ENCODE results near the gene ACVR2A.

The ACVR2A gene

DNA sequence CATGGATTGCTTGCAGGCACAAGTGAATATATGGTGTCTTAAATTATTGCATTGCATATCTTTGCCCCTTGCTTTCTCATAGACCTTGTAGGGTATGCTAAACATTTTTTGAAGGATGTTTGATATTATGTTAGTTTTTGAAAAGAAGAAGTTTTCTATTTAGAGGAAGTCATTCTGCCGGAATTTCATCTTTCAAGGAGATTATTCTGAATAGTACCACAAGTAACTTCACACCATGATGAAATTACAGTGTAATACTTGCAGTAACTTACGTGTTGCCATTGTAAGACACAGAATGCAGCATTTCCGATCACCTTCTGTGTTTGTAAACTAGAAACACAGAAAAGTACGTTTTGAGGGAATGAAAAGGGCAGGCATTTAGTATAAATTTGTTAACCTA is 71.9 kb downstream of the ACVR2A start:
- DNase-seq (ENCODE audit: low read depth, low spot score), result no peak

GRCh38 chr2:147917161-147917560 is 72.3 kb downstream of the ACVR2A start:
- H3K27ac ChIP-seq, result no peak overlapping the region
- DNase-seq (ENCODE audit: low read depth, low spot score), result no peak

More for the DNA sequence above, 71.9 kb downstream of the ACVR2A start:
- no peak overlapping the region for H3K27ac ChIP-seq

DNA sequence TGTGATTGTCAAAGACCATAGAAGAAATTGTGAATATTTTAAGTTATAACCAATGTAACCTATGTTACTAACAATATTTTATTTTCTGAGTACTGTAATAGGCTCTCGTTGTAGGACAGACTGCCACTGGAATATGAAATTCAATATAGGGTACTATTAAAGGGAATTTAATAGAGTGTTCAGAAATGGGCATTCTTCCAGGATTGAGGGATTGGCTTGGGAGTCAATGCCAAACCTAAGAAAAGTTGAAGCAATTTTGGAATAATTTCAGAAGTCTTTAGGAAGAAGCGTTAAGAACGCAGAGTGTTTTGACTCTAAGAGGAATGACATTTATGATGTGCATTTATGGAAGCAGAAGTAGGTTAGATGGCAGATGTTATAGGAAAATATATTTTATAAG is 79.0 kb downstream of the ACVR2A start:
- DNase-seq (ENCODE audit: low read depth, low spot score), result no peak

GRCh38 chr2:147924647-147925046 is 79.8 kb downstream of the ACVR2A start:
- no peak overlapping the region for H3K27ac ChIP-seq
- no peak for DNase-seq (ENCODE audit: low read depth, low spot score)

More for the DNA sequence above, 79.0 kb downstream of the ACVR2A start:
- no peak overlapping the region for H3K27ac ChIP-seq

DNA sequence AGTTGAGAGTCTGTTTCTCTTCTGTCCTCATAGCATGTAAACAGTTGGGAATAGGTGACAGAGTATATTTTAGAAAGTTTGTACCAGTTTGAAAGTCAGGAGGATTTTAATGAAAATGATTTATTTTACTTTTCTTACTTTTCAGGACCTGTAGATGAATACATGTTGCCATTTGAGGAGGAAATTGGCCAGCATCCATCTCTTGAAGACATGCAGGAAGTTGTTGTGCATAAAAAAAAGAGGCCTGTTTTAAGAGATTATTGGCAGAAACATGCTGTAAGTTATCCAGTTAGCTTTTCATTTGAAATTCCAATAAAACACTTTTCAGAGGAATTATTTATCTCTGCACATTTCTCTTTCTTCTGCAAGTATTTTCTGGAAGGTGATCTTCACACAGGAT is 81.1 kb downstream of the ACVR2A start:
- no peak for DNase-seq (ENCODE audit: low read depth, low spot score)
- no peak overlapping the region for H3K27ac ChIP-seq

DNA sequence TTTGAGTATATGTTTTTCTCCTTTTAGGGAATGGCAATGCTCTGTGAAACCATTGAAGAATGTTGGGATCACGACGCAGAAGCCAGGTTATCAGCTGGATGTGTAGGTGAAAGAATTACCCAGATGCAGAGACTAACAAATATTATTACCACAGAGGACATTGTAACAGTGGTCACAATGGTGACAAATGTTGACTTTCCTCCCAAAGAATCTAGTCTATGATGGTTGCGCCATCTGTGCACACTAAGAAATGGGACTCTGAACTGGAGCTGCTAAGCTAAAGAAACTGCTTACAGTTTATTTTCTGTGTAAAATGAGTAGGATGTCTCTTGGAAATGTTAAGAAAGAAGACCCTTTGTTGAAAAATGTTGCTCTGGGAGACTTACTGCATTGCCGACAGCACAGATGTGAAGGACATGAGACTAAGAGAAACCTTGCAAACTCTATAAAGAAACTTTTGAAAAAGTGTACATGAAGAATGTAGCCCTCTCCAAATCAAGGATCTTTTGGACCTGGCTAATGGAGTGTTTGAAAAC is 82.3 kb downstream of the ACVR2A start:
- no peak overlapping the region for H3K27ac ChIP-seq
- no peak for DNase-seq (ENCODE audit: low read depth, low spot score)

DNA sequence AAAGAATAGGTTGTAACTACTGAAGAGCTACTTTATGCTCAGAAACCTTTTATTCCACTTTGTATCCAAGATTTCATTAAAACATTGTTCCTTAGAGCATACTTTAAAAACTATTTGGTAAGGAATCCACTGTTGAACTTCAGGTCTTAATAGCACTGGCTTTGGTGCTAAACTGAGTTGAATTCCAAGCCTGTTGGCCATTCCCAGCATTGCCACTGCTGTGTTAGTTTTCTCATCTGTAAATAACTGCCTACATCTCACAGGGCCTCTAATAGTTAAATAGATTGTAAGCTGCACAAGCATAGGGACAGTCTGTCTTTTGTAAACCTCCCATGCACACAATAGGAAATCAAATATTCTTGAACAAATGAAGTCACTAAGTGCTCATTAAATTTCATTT is 89.1 kb downstream of the ACVR2A start:
- no peak for DNase-seq (ENCODE audit: low read depth, low spot score)

DNA sequence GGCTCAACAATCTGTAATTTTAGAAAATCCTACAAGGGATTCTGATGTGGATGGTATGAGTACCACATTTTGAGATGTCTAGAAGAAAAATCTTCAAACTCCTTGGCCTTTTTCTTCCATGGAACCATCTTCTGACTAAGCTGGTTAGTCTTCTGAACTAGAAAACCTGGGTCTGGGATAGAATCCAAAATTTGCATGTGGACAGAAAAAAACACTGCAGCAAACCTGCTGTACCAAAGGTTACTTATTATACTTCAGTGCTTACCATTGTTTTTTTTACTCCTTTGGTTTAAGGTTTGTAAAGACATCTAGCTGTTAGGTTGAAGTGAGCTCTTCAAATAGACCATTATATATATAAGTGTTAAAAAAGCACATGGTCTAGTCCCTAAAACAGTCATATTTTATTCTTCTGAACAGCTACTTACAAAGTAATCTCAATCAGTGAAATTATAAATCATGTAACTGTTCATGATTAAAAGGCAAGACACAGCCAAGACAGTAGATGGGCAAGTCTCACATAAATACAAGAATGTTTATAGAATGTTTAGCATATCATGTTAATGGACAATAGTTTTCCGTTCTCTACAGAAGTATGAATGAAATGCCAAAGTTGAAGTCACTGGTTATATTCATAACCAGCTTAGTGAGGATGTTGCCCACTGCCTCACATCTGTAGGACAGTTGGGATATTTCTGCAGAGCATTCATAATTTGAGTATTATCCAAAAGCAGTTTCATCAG is 90.2 kb downstream of the ACVR2A start:
- DNase-seq (ENCODE audit: low read depth, low spot score), result no peak
- H3K27ac ChIP-seq, result no peak overlapping the region

More for the DNA sequence above, 89.1 kb downstream of the ACVR2A start:
- H3K27ac ChIP-seq, result no peak overlapping the region

DNA sequence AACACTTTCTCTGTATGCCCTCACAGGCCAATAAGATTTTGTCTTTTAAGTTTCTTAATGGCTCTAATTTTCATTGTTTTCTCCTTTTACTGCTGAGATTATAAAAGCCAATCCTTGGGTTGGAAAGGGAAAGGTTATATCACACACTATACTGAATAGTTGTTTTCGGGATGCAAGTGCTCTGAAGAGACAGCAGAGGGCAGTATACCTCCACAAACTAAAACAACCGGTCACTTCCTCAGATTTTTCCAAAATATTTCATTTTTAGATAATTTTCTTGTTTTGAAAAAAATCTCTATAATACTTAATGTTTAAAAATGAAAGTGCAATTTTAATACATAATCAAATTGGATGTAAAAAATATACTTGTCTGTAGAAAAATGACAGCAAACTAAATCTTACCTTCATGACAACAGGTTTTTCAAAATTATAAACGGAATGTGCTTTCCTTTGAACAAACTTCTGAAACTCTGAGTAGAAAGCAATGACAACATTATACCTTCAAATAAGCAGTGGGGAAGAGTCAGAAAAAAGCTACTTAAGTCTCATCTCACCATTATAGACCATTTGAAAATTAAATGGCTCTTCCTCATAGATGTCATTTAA is 93.0 kb downstream of the ACVR2A start:
- no peak overlapping the region for H3K27ac ChIP-seq
- DNase-seq (ENCODE audit: low read depth, low spot score), result no peak

DNA sequence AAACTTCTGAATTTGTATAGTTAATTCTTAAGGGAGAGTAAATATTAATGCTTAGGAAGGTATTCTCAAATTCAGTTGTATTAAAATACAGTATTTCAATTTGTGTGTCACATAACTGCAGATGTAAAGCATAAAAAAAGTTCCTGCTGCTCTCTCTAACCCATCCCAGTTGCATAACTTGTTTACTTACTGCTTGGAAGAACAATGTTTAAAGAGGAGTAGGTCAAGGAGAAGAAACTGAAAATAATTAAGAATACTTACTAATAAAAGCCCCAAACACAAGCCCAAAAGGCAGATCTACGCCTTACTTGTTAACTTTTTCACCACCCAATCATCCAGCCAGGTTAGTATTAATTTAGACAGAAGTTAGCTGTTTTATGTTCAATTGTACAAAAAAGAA is 94.5 kb downstream of the ACVR2A start:
- H3K27ac ChIP-seq, result no peak overlapping the region

DNA sequence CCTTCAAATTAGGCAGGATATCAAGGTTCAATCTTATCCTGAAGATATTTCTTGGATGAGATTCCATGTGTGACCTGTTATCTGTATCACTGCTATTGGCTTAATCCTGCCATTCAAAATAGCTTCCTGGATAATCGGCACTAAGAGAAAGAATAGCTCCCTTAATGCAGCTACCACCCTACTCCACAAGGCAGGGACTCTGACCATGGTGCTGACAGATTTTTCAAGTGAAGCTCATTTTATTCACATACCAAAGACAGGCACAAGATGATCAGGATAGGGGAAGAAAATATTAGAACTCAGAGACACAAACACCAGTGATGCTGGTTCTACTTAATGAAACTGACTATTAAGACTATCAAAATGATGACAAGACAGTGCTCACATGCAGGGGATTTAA is 100.8 kb downstream of the ACVR2A start:
- no peak overlapping the region for H3K27ac ChIP-seq
- DNase-seq (ENCODE audit: low read depth, low spot score), result no peak

More for the DNA sequence above, 94.5 kb downstream of the ACVR2A start:
- DNase-seq (ENCODE audit: low read depth, low spot score), result no peak

DNA sequence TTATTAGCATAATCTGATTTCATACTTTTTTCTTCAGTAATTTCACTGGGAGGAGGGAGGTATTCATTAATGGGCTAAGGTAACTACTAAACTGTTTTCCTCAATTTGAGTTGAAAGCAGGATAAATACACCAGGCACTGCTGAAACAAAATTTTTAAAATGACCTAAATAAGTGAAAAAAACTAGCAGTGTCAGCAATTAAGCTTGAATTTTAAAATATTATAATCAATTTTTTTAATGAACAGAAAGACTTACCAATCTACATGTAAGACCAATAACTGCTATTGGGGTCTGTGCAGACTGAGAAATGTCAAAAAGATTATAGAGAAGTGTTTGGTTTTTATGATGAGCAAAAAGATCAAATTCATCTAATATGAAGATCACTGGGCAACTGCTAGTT is 107.3 kb downstream of the ACVR2A start:
- H3K27ac ChIP-seq, result no peak overlapping the region
- no peak for DNase-seq (ENCODE audit: low read depth, low spot score)

- no peak overlapping the region for H3K27ac ChIP-seq
- DNase-seq (ENCODE audit: low read depth, low spot score), result no peak
Measured at GRCh38 chr2:147968571-147968970, 123.7 kb downstream of the ACVR2A start.

DNA sequence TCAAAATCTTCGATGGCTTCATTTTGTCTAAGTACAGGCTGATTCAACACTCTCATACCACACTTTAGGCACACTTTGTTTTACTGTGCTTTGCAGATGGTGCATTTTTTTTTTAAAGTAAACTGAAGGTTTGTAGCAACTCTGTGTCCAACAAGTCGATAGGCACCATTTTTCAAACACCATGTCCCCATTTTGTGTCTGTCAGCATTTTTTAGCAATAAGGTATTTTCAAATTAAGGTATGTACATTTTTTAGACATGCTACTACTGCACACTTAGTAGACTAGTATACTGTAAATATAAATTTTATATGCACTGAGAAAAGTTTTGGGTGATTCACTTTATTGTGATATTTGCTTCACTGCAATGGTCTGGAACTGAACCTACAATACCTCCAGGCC is 131.3 kb downstream of the ACVR2A start:
- no peak overlapping the region for H3K27ac ChIP-seq
- DNase-seq (ENCODE audit: low read depth, low spot score), result no peak

GRCh38 chr2:147977679-147978078 is 132.8 kb downstream of the ACVR2A start:
- no peak overlapping the region for H3K27ac ChIP-seq
- no peak for DNase-seq (ENCODE audit: low read depth, low spot score)
